ENCODE data around the gene AGPAT2. TPM values are rescaled to one million over a fixed set of nuclear protein-coding genes. Genes with fewer than 3 reads are reported as not detected.

Gene AGPAT2
- total and polyA plus RNA-seq, 2 donors (not counting 1 experiment from before 2014, with no cell fraction given), result 25.1 to 43.3 TPM

- TF ChIP-seq EZH2 (IDR thresholded peaks at IDR 0.05; ENCODE audit: low read length, missing control alignments) (no peak), CTCF (conservative IDR thresholded peaks at IDR 0.05 in 1 of 2, IDR thresholded peaks at IDR 0.05 in 1 of 2; ENCODE audit: low read depth in 1 of 2, low read length in 2 of 2) (no peak)
- H3K27ac ChIP-seq (ENCODE audit: insufficient read depth, low read length), result no peak overlapping the region
- H3K9me3 ChIP-seq (ENCODE audit: control insufficient read depth, insufficient read depth, low read depth, low read length), result no peaks in the 10 kb centered on the region
- no peaks in the 10 kb centered on the region for H4K20me1 ChIP-seq (ENCODE audit: control insufficient read depth, extremely low read depth, insufficient read depth, low read length)
- H3K4me1 ChIP-seq (ENCODE audit: control insufficient read depth, extremely low read depth, insufficient read depth, low read length), result peaks cover 6% of the 10 kb centered on the region
- no peak overlapping the region for H3K9ac ChIP-seq (ENCODE audit: insufficient read depth, low read length)
- H2AFZ ChIP-seq (ENCODE audit: low read length), result no peak overlapping the region
- no peak overlapping the region for H3K4me2 ChIP-seq (ENCODE audit: extremely low read depth, insufficient read depth, low read length)
- no peak for DNase-seq (ENCODE audit: low read depth in 2 of 2)
- H3K36me3 ChIP-seq (ENCODE audit: control insufficient read depth, insufficient read depth, low read length), result no peaks in the 10 kb centered on the region
- H3K79me2 ChIP-seq (ENCODE audit: control insufficient read depth, insufficient read depth, low read length), result peaks cover 5% of the 10 kb centered on the region
- H3K27me3 ChIP-seq (ENCODE audit: control insufficient read depth, insufficient read depth, low read length), result no peaks in the 10 kb centered on the region
- no peak overlapping the region for H3K4me3 ChIP-seq (replicated peaks in 1 of 4; ENCODE audit: control extremely low read depth in 1 of 4, insufficient read depth in 1 of 4, low read depth in 3 of 4, low read length in 4 of 4)
Measured at GRCh38 chr9:136683173-136683745, 4.0 kb downstream of the AGPAT2 start.

- no peaks in the 10 kb centered on the region for H3K9me3 ChIP-seq (ENCODE audit: control insufficient read depth, insufficient read depth, low read depth, low read length)
- no peak overlapping the region for H3K4me3 ChIP-seq (replicated peaks in 1 of 4; ENCODE audit: control extremely low read depth in 1 of 4, insufficient read depth in 1 of 4, low read depth in 3 of 4, low read length in 4 of 4)
- H3K27ac ChIP-seq (ENCODE audit: insufficient read depth, low read length), result no peak overlapping the region
- no peak for DNase-seq (ENCODE audit: low read depth in 2 of 2)
- TF ChIP-seq CTCF (conservative IDR thresholded peaks at IDR 0.05 in 1 of 2, IDR thresholded peaks at IDR 0.05 in 1 of 2; ENCODE audit: low read depth in 1 of 2, low read length in 2 of 2), result no peak
- TF ChIP-seq EZH2 (IDR thresholded peaks at IDR 0.05; ENCODE audit: low read length, missing control alignments), result no peak
- no peak overlapping the region for H2AFZ ChIP-seq (ENCODE audit: low read length)
- peaks cover 4% of the 10 kb centered on the region for H3K4me1 ChIP-seq (ENCODE audit: control insufficient read depth, extremely low read depth, insufficient read depth, low read length)
- peaks cover 5% of the 10 kb centered on the region for H3K79me2 ChIP-seq (ENCODE audit: control insufficient read depth, insufficient read depth, low read length)
- no peak overlapping the region for H3K9ac ChIP-seq (ENCODE audit: insufficient read depth, low read length)
- H3K27me3 ChIP-seq (ENCODE audit: control insufficient read depth, insufficient read depth, low read length), result no peaks in the 10 kb centered on the region
- H4K20me1 ChIP-seq (ENCODE audit: control insufficient read depth, extremely low read depth, insufficient read depth, low read length), result no peaks in the 10 kb centered on the region
- H3K36me3 ChIP-seq (ENCODE audit: control insufficient read depth, insufficient read depth, low read length), result no peaks in the 10 kb centered on the region
- H3K4me2 ChIP-seq (ENCODE audit: extremely low read depth, insufficient read depth, low read length), result no peak overlapping the region
Measured at GRCh38 chr9:136682710-136683109, 4.5 kb downstream of the AGPAT2 start.

GRCh38 chr9:136681945-136682699 is 5.1 kb downstream of the AGPAT2 start:
- DNase-seq (ENCODE audit: low read depth in 2 of 2), result no peak
- Histone ChIP-seq H3K9ac (ENCODE audit: insufficient read depth, low read length) (no peak overlapping the region), H3K4me1 (ENCODE audit: control insufficient read depth, extremely low read depth, insufficient read depth, low read length) (peaks cover 4% of the 10 kb centered on the region), H3K79me2 (ENCODE audit: control insufficient read depth, insufficient read depth, low read length) (peaks cover 5% of the 10 kb centered on the region), H3K27ac (ENCODE audit: insufficient read depth, low read length) (no peak overlapping the region), H3K36me3 (ENCODE audit: control insufficient read depth, insufficient read depth, low read length) (no peaks in the 10 kb centered on the region), H3K4me3 (replicated peaks in 1 of 4; ENCODE audit: control extremely low read depth in 1 of 4, insufficient read depth in 1 of 4, low read depth in 3 of 4, low read length in 4 of 4) (no peak overlapping the region), H3K4me2 (ENCODE audit: extremely low read depth, insufficient read depth, low read length) (no peak overlapping the region), H4K20me1 (ENCODE audit: control insufficient read depth, extremely low read depth, insufficient read depth, low read length) (no peaks in the 10 kb centered on the region), H3K9me3 (ENCODE audit: control insufficient read depth, insufficient read depth, low read depth, low read length) (no peaks in the 10 kb centered on the region), H2AFZ (ENCODE audit: low read length) (no peak overlapping the region), H3K27me3 (ENCODE audit: control insufficient read depth, insufficient read depth, low read length) (no peaks in the 10 kb centered on the region)
- TF ChIP-seq CTCF (conservative IDR thresholded peaks at IDR 0.05 in 1 of 2, IDR thresholded peaks at IDR 0.05 in 1 of 2; ENCODE audit: low read depth in 1 of 2, low read length in 2 of 2) (no peak), EZH2 (IDR thresholded peaks at IDR 0.05; ENCODE audit: low read length, missing control alignments) (no peak)

Measured in fibroblast of lung (primary cell).